B cell (primary cell): ENCODE results near the gene USP49. TPM values are rescaled to one million over a fixed set of nuclear protein-coding genes. Genes with fewer than 3 reads are reported as not detected.

Experiments used
- ATAC-seq: fragments of 200-7000 bp; cut with Tn5 transposase; one replicate; pipeline ENCODE4 v1.10.0; 2021; ENCODE audit warnings: low read depth, mild to moderate bottlenecking, moderate number of reproducible peaks, moderate library complexity
- CTCF ChIA-PET: fragments of 350-600 bp; sonication (Branson Sonifier 250); formaldehyde crosslinking; loops from one replicate; lab custom pipeline; 2021; ENCODE audit warnings: antibody characterized with exemption, inconsistent platforms; lab: Charles Lee
- POLR2A ChIA-PET: fragments of 350-600 bp; sonication (Branson Sonifier 250); formaldehyde crosslinking; loops from one replicate; lab custom pipeline; 2021; ENCODE audit warnings: antibody characterized with exemption; lab: Charles Lee
- DNase-seq: peaks from one replicate; pipeline ENCODE4 v3.0.0; 2013
- H2AFZ ChIP-seq: 2 replicates; pipeline ENCODE4 v1.6.1; 2012; ENCODE audit warnings: mild to moderate bottlenecking, low read depth, low read length; ENCODE audit not compliant: insufficient read depth, poor library complexity, severe bottlenecking
- H3K27ac ChIP-seq, 2 donors: 1 replicate in 1 of 2; 2 replicates in 1 of 2; pipeline ENCODE4 v1.5.1; 2012 to 2013; ENCODE audit warnings: low read length in 2 of 2, mild to moderate bottlenecking in 2 of 2, moderate library complexity in 1 of 2
- H3K27me3 ChIP-seq, 4 experiments: fragments of 200-600 bp in 1 of 4; sonication (generic) in 1 of 4; replicated peaks in 1 of 4; 1 replicate in 2 of 4; 2 replicates in 2 of 4; pipeline versions ENCODE4 v1.6.1 to v1.7.0; 2013 to 2016; ENCODE audit warnings: low read length in 3 of 4, mild to moderate bottlenecking in 2 of 4, mixed read lengths in 1 of 4, moderate library complexity in 1 of 4; ENCODE audit not compliant: insufficient read depth in 4 of 4, control insufficient read depth in 3 of 4; ENCODE audit errors: control extremely low read depth in 1 of 4
- H3K36me3 ChIP-seq, 2 experiments: replicated peaks in 1 of 2; 1 replicate in 1 of 2; 2 replicates in 1 of 2; pipeline versions ENCODE4 v1.6.1 to v1.7.1; 2013; ENCODE audit warnings: low read length in 1 of 2; ENCODE audit not compliant: insufficient read depth in 2 of 2, control insufficient read depth in 1 of 2; ENCODE audit errors: control extremely low read depth in 1 of 2, extremely low read depth in 1 of 2
- H3K4me1 ChIP-seq, 2 donors: fragments of 200-600 bp in 1 of 2; sonication (generic) in 1 of 2; 1 replicate in 1 of 2; 2 replicates in 1 of 2; pipeline versions ENCODE4 v1.5.1 to v1.6.1; 2013 to 2017; ENCODE audit warnings: low read length in 2 of 2; ENCODE audit not compliant: control insufficient read depth in 2 of 2, insufficient read depth in 2 of 2
- H3K4me2 ChIP-seq: replicated peaks from 2 replicates; pipeline ENCODE3; 2012; ENCODE audit warnings: mild to moderate bottlenecking, low read depth, low read length; ENCODE audit not compliant: poor library complexity, severe bottlenecking
- H3K4me3 ChIP-seq, 5 experiments: fragments of 200-600 bp in 1 of 5; sonication (generic) in 1 of 5; 1 replicate in 3 of 5; 2 replicates in 2 of 5; pipeline versions ENCODE4 v1.5.1 to v1.7.0; 2011 to 2016; ENCODE audit warnings: low read length in 4 of 5, mild to moderate bottlenecking in 4 of 5, low read depth in 2 of 5, control low read depth in 1 of 5, moderate library complexity in 1 of 5; ENCODE audit not compliant: insufficient read depth in 1 of 5; ENCODE audit errors: control extremely low read depth in 1 of 5, extremely low read depth in 1 of 5
- H3K79me2 ChIP-seq: fragments of 200-600 bp; sonication (generic); one replicate; pipeline ENCODE4 v1.6.0; 2016; ENCODE audit warnings: low read length; ENCODE audit not compliant: control insufficient read depth, insufficient read depth
- H3K9ac ChIP-seq: fragments of 200-600 bp; sonication (generic); 2 replicates; pipeline ENCODE4 v1.6.1; 2017; ENCODE audit warnings: mild to moderate bottlenecking, low read length, moderate library complexity
- H3K9me3 ChIP-seq, 3 donors: one replicate each; pipeline versions ENCODE4 v1.6.1 to v1.7.1; 2013; ENCODE audit warnings: low read length in 2 of 3; ENCODE audit not compliant: control insufficient read depth in 2 of 3, insufficient read depth in 1 of 3; ENCODE audit errors: control extremely low read depth in 1 of 3
- H4K20me1 ChIP-seq: 2 replicates; pipeline ENCODE4 v1.6.0; 2012; ENCODE audit warnings: mild to moderate bottlenecking, low read length; ENCODE audit not compliant: insufficient read depth, control insufficient read depth, poor library complexity, severe bottlenecking
- H3K27ac Mint-ChIP-seq: one replicate; pipeline ENCODE4 v1.8.0; 2021; ENCODE audit warnings: mixed read lengths
- H3K27me3 Mint-ChIP-seq: one replicate; pipeline ENCODE4 v1.8.0; 2021; ENCODE audit warnings: mixed read lengths
- H3K4me1 Mint-ChIP-seq: one replicate; pipeline ENCODE4 v1.8.0; 2021; ENCODE audit warnings: mixed read lengths
- H3K4me3 Mint-ChIP-seq: one replicate; pipeline ENCODE4 v1.8.0; 2021; ENCODE audit warnings: mixed read lengths
- H3K9me3 Mint-ChIP-seq: one replicate; pipeline ENCODE4 v1.8.0; 2022; ENCODE audit warnings: mixed read lengths; ENCODE audit not compliant: insufficient read depth
- CTCF ChIP-seq: fragments of 200-600 bp; IDR thresholded peaks from one replicate; pipeline ENCODE4 v1.8.0; 2022; ENCODE audit warnings: antibody characterized with exemption, mild to moderate bottlenecking
- EZH2 ChIP-seq: IDR thresholded peaks from 2 replicates; pipeline ENCODE4 v1.6.1; 2012; ENCODE audit warnings: borderline replicate concordance, low read depth, mild to moderate bottlenecking, moderate library complexity, low read length; ENCODE audit not compliant: insufficient read depth, poor library complexity, severe bottlenecking
- WGBS: methylation state at CpG from one replicate; pipeline ENCODE4 v1.1.5; 2013; ENCODE audit warnings: missing lambda C conversion rate; ENCODE audit not compliant: insufficient coverage; 5-methylcytosine and 5-hydroxymethylcytosine counted together
- intact Hi-C: fragments of 100-400 bp; cut with micrococcal nuclease; formaldehyde crosslinking; loops from one replicate; pipeline ENCODE4 v1.10.0; 2022
- polyA plus RNA-seq: library from polyadenylated mRNA; depleted of rRNA; stranded (reverse); fragments of >200 nt; gene quantifications from 2 replicates; pipeline ENCODE4 v1.2.3, GENCODE V29; 2012
- total RNA-seq, 2 donors: library from RNA; stranded (reverse); fragments of 120-200 nt in 1 of 2; gene quantifications; 1 replicate in 1 of 2; 2 replicates in 1 of 2; pipeline versions ENCODE4 v1.2.3 to v1.2.4, GENCODE V29; 2013 to 2022

Gene USP49
- total and polyA plus RNA-seq, 2 donors (not counting 1 experiment from before 2014, with no cell fraction given): 2.6 to 9.9 TPM

GRCh38 chr6:41822021-41822420, 73.2 kb downstream of the USP49 start:
- ATAC-seq: no peak
- 100% methylated on average over 1 of the region's 1 CpG for WGBS
- H3K4me1 ChIP-seq: no peaks in the 10 kb centered on the region
- no peak overlapping the region for H3K27ac Mint-ChIP-seq
- intact Hi-C loops: no loop called here
- H3K27me3 ChIP-seq: no peaks in the 10 kb centered on the region
- CTCF ChIA-PET: interaction anchor here (0.6 kb wide), 1 partner anchor 21 kb away, joined by 3 read pairs; no protein-coding TSS in a partner anchor
- H3K36me3 ChIP-seq: no peaks in the 10 kb centered on the region
- TF ChIP-seq CTCF (no peak), EZH2 (no peak)
- H3K4me3 ChIP-seq: no peak overlapping the region
- H3K9me3 ChIP-seq: no peaks in the 10 kb centered on the region
- H3K4me1 Mint-ChIP-seq: no peaks in the 10 kb centered on the region
- DNase-seq: no peak
- H2AFZ ChIP-seq: no peak overlapping the region
- no peak overlapping the region for H3K27ac ChIP-seq
- no peak overlapping the region for H3K4me2 ChIP-seq
- no peak overlapping the region for H3K9ac ChIP-seq
- no peaks in the 10 kb centered on the region for H3K79me2 ChIP-seq
- POLR2A ChIA-PET: no interaction called here
- H4K20me1 ChIP-seq: no peaks in the 10 kb centered on the region
- no peaks in the 10 kb centered on the region for H3K27me3 Mint-ChIP-seq
- H3K4me3 Mint-ChIP-seq: no peak overlapping the region
- H3K9me3 Mint-ChIP-seq: no peaks in the 10 kb centered on the region

DNA sequence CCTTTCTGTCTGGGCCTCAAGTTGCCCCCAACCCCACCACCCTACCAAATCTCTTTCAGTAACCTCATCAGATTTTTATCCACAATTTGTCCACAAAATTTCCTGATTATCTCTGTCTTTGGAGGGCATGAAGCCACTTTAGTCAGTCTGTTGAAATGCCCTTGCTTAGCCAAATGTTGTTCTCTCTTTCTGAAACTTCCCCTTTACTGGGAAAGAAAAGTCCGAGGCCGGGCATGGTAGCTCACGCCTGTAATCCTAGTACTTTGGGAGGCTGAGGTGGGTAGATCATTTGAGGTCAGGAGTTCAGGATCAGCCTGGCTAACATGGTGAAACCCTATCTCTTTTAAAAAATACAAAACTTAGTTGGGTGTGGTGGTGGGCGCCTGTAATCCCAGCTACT, 73.9 kb downstream of the USP49 start:
- Histone ChIP-seq H4K20me1 (no peaks in the 10 kb centered on the region), H3K4me2 (no peak overlapping the region), H3K27me3 (no peaks in the 10 kb centered on the region), H3K36me3 (no peaks in the 10 kb centered on the region), H3K4me3 (no peak overlapping the region), H3K9me3 (no peaks in the 10 kb centered on the region), H3K27ac (no peak overlapping the region), H3K79me2 (no peaks in the 10 kb centered on the region), H3K9ac (no peak overlapping the region), H2AFZ (no peak overlapping the region), H3K4me1 (no peaks in the 10 kb centered on the region)
- TF ChIP-seq EZH2 (no peak), CTCF (no peak)
- ATAC-seq: no peak
- intact Hi-C loops: no loop called here
- Mint-ChIP-seq H3K9me3 (no peaks in the 10 kb centered on the region), H3K4me1 (no peaks in the 10 kb centered on the region), H3K27me3 (no peaks in the 10 kb centered on the region), H3K4me3 (no peak overlapping the region), H3K27ac (no peak overlapping the region)
- WGBS: no CpG with 5 or more reads among the region's 4 CpGs
- no peak for DNase-seq
- POLR2A ChIA-PET: no interaction called here
- CTCF ChIA-PET: no interaction called here
